Stimulated activated naive B cell treated with anti-CD40 and anti-IgM and Interleukin-4, amounts not matched to agents 10 μg/mL and 1 μg/mL and 100 μg/mL, for 72 hours (primary cell): Measurements from ENCODE around the gene DOCK1.

Experiments used
- ATAC-seq, 2 donors: fragments of 150-1000 bp; cut with Tn5 transposase; replicated peaks; 2 replicates each; pipeline ENCODE4 v1.10.0; 2021; ENCODE audit warnings: moderate library complexity in 1 of 2
- DNase-seq: peaks from one replicate; pipeline ENCODE4 v3.0.0; 2021
- H3K27ac Mint-ChIP-seq: one replicate; pipeline ENCODE4 v1.8.0; 2022; ENCODE audit warnings: mild to moderate bottlenecking, mixed read lengths
- H3K27me3 Mint-ChIP-seq, 2 donors: one replicate each; pipeline ENCODE4 v1.8.0; 2022; ENCODE audit warnings: mixed read lengths in 2 of 2
- H3K36me3 Mint-ChIP-seq, 2 donors: one replicate each; pipeline ENCODE4 v1.8.0; 2022; ENCODE audit warnings: mixed read lengths in 2 of 2, mild to moderate bottlenecking in 1 of 2
- H3K4me1 Mint-ChIP-seq, 2 donors: one replicate each; pipeline ENCODE4 v1.8.0; 2022; ENCODE audit warnings: mixed read lengths in 2 of 2, mild to moderate bottlenecking in 1 of 2
- H3K4me3 Mint-ChIP-seq, 2 donors: one replicate each; pipeline ENCODE4 v1.8.0; 2022; ENCODE audit warnings: mild to moderate bottlenecking in 2 of 2, mixed read lengths in 2 of 2, moderate library complexity in 1 of 2
- H3K9me3 Mint-ChIP-seq, 2 donors: one replicate each; pipeline ENCODE4 v1.8.0; 2022; ENCODE audit warnings: mixed read lengths in 2 of 2, mild to moderate bottlenecking in 1 of 2

The DOCK1 gene

DNA sequence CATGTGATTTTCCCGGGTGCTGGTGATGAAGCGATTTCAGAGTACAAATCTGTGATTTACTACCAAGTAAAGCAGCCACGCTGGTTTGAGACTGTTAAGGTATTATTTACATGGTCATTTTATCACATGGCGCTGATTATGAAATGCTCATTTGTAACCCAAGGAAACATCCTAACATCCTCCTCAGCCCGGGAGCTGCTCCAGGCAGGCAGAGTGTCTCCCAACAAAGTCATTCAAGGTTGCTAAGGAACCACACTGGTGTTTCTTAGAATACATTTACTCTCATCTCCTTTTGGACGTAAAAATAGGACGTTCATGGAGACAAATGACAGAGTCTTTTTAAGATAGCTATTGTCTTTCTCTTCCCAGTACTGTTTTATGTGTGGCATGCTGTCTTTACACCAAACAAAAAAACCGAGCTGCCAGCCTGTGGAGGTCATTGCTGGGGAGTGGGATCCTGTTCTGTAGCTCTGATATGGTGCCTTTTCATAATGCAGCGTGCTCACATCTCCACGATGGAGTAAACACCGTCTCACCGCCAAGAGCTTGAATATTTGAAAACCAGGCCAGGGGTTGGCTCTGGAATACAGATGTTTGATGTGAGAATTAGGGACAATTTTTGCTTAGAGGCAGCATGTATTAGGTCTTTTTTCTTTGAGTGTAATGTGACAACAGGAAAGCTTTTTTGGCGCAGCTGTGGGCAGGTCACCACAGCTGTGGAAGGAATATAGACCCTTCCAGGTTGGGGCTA is 119.6 kb downstream of the DOCK1 start:
- no peak overlapping the region for H3K4me3 Mint-ChIP-seq
- no peak overlapping the region for H3K27ac Mint-ChIP-seq
- H3K9me3 Mint-ChIP-seq = no peaks in the 10 kb centered on the region
- DNase-seq (no peak), ATAC-seq (no peak)
- no peaks in the 10 kb centered on the region for H3K4me1 Mint-ChIP-seq
- H3K36me3 Mint-ChIP-seq = no peaks in the 10 kb centered on the region
- no peaks in the 10 kb centered on the region for H3K27me3 Mint-ChIP-seq

DNA sequence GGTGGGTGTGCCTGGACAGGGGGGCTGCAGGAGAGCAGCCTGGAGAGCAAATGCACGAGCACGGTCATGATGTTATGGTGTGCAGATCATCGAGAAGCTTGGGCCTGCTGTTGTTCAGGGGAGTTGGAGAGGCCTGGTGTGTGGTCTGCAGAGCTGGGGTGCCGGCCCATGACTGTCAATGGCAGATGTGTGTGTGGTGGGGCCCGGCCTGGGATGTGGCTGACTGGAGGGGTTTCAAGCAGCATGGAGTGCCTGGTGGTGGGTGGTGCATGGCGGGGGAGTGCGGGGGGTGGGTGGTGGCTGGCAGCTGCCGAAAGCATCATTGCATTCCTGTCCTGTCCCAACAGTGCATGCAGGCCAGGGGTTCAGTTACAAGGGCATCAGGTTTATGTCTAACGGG is 122.6 kb downstream of the DOCK1 start:
- Mint-ChIP-seq H3K27ac (no peak overlapping the region), H3K9me3 (no peaks in the 10 kb centered on the region), H3K4me1 (no peaks in the 10 kb centered on the region), H3K4me3 (no peak overlapping the region), H3K36me3 (no peaks in the 10 kb centered on the region), H3K27me3 (no peaks in the 10 kb centered on the region)
- ATAC-seq (no peak), DNase-seq (no peak)

DNA sequence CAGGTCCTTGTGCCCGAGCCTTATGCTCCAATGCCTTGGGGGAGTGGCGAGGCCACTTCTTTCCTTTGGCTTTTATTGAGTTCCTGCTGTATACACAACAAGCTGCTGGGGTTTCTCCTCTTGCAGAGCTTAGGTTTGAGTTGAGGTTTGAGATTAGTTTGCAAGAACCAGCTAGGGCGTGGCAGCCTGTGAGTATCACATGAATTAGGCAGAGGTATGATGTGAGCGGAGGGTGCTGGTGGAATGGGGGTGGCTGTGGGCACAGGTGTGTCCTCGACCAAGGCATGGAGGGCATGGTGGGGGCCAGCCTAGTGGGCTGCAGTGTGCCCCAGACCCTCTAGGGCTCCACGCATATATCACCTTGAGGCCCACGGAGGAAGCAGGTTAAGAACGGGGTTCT is 123.3 kb downstream of the DOCK1 start:
- DNase-seq = no peak
- no peak for ATAC-seq
- Mint-ChIP-seq H3K4me1 (no peaks in the 10 kb centered on the region), H3K27me3 (no peaks in the 10 kb centered on the region), H3K27ac (no peak overlapping the region), H3K9me3 (no peaks in the 10 kb centered on the region), H3K4me3 (no peak overlapping the region), H3K36me3 (no peaks in the 10 kb centered on the region)

DNA sequence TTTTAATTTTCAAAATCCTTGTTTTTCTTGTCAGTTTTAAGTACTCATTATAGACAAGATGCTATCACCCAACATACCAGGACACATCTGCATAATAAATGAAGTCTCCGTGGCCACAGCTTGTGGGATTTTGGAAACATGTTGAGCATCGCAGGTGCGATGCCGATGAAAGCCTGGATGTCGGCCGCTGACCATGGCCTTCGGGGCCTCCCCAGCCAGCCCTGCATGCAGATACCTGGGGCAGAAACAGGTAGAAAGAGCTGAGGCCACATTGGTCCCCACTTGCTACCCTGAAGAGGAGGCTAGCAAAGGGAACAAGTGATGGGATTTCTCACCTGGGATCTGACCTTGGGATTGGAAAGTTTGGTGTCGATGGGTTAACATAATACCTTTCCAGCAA is 123.8 kb downstream of the DOCK1 start:
- Mint-ChIP-seq H3K9me3 (no peaks in the 10 kb centered on the region), H3K27ac (no peak overlapping the region), H3K27me3 (no peaks in the 10 kb centered on the region), H3K36me3 (no peaks in the 10 kb centered on the region), H3K4me3 (no peak overlapping the region), H3K4me1 (no peaks in the 10 kb centered on the region)
- DNase-seq = no peak
- no peak for ATAC-seq

DNA sequence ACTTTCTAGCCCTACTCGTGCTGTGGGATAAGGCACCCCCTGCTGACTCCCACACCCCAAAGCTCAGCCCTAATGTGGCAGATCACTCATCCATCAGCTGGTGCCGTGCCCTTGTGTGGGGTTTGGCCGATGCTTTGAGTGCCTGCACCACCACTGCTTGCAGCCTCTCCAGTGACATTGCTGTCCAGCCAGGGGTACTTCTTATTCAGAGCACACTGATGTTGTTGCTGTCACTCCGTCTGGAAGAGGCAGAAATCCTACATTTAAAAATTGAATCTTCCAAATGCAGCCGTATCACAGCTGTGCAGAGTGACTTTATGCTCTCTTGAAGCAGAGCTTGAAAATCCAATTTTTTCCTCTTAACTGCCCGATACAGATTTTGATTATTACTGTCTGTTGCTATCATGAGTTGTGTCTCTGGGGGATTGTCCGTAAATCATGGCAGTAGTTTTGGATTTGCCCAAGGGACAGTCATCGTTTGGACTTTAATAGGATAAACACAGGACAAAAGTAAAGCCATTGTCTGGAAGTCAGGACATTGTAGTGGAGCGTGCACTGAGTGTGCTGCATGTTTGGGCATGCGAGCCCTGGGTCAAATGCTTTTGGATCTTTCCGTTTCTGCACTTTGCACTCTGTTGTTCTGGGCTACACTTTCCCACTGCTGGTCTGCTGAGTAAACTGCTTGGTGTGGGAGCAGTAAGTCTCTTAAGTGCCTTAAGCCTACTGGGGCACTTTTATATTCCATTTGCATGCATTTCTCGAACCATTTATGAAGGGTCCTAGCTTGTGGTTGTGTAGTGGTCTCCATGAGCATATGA is 128.2 kb downstream of the DOCK1 start:
- Mint-ChIP-seq H3K27me3 (no peaks in the 10 kb centered on the region), H3K36me3 (no peaks in the 10 kb centered on the region)
- ATAC-seq = no peak

DNA sequence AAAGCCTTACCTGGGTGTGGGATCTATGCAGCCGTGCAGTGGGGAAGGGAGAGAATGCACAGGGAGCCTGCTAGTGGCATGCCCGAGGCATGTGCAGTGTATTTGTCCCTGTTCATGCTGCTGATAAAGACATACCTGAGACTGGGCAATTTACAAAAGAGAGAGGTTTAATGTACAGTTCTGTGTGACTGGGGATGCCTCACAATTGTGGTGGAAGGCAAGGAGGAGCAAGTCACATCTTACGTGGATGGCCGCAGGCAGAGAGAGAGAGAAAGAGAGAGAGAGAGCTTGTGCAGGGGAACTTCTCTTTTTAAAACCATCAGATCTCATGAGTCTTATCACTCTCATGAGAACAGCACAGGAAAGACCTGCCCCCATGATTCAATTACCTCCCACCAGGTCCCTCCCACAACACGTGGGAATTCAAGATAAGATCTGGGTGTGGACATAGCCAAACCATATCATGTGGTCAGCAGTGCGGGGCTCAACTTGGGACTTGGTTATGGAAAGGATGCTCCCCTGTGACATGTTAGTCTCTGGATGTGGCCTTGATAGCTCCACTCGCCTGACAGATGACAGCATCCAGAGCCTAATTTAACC is 128.9 kb downstream of the DOCK1 start:
- ATAC-seq = no peak
- no peaks in the 10 kb centered on the region for H3K9me3 Mint-ChIP-seq

More for the DNA sequence above, 128.2 kb downstream of the DOCK1 start:
- DNase-seq = no peak
- Mint-ChIP-seq H3K9me3 (no peaks in the 10 kb centered on the region), H3K4me3 (no peak overlapping the region), H3K27ac (no peak overlapping the region), H3K4me1 (no peaks in the 10 kb centered on the region)

DNA sequence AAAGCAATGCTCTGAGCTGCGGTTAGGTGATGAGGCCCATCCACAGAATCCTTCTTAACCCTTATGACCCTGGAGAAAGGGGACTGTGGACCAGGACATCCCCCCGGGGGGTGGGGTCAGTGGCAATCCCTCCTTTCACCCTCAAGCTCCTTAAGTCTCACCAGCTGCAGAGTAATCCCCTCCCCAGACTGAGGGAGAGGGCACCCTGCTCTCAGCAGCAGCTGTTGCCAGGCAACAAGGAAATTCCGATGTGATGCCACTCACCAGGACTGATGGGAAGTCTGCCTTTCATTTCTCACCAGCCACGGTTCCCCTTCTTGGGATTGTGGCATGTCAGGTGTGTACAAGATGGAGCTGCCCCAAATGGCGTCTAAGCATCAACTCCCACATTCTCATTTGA is 129.6 kb downstream of the DOCK1 start:
- ATAC-seq = no peak
- DNase-seq = no peak
- Mint-ChIP-seq H3K4me3 (no peak overlapping the region), H3K4me1 (no peaks in the 10 kb centered on the region), H3K27ac (no peak overlapping the region), H3K36me3 (no peaks in the 10 kb centered on the region), H3K27me3 (no peaks in the 10 kb centered on the region), H3K9me3 (no peaks in the 10 kb centered on the region)

More for the DNA sequence above, 128.9 kb downstream of the DOCK1 start:
- H3K36me3 Mint-ChIP-seq = no peaks in the 10 kb centered on the region
- no peaks in the 10 kb centered on the region for H3K27me3 Mint-ChIP-seq
- DNase-seq = no peak
- no peak overlapping the region for H3K4me3 Mint-ChIP-seq
- H3K27ac Mint-ChIP-seq = no peak overlapping the region
- H3K4me1 Mint-ChIP-seq = no peaks in the 10 kb centered on the region

DNA sequence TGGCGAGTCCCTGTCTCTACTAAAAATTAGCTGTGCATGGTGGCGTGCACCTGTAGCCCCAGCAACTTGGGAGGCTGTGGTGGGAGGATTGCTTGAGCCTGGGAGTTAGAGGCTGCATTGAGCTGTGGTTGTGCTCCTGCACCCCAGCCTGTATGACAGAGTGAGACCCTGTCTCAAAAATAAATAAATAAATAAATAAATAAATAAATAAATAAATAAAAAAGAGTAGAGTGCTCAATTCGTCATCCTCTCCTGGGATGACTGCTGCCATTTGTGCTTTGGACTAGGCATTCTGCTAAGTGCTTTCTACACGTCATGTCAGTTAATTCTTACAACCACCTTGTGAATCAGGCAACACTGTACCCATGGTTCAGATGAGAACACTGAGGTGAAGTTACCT is 130.6 kb downstream of the DOCK1 start:
- Mint-ChIP-seq H3K27me3 (no peaks in the 10 kb centered on the region), H3K4me3 (no peak overlapping the region), H3K27ac (no peak overlapping the region), H3K36me3 (no peaks in the 10 kb centered on the region), H3K9me3 (no peaks in the 10 kb centered on the region), H3K4me1 (no peaks in the 10 kb centered on the region)
- ATAC-seq (no peak), DNase-seq (no peak)

DNA sequence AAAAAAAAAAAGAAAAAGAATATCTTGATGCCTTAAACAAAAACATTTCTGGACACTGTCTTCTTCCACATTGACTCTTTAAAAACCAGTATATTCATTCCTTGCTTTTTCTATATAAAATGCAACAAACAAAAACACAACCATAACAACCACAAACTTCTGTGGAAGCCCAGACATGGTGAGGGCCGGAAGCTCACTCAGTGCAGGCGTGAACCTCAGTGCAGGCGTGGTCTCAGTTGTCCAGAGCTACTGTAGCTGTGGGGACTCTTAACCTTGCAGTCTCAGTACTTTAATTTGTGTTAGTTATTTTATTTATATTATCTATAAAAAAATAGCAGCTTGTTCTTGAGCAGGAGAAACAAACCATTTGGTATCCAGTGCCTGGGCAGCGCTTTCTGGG is 131.8 kb downstream of the DOCK1 start:
- no peaks in the 10 kb centered on the region for H3K4me1 Mint-ChIP-seq
- DNase-seq = no peak
- H3K27ac Mint-ChIP-seq = no peak overlapping the region
- H3K9me3 Mint-ChIP-seq = no peaks in the 10 kb centered on the region
- H3K27me3 Mint-ChIP-seq = no peaks in the 10 kb centered on the region
- H3K4me3 Mint-ChIP-seq = no peak overlapping the region
- ATAC-seq = no peak
- H3K36me3 Mint-ChIP-seq = no peaks in the 10 kb centered on the region

DNA sequence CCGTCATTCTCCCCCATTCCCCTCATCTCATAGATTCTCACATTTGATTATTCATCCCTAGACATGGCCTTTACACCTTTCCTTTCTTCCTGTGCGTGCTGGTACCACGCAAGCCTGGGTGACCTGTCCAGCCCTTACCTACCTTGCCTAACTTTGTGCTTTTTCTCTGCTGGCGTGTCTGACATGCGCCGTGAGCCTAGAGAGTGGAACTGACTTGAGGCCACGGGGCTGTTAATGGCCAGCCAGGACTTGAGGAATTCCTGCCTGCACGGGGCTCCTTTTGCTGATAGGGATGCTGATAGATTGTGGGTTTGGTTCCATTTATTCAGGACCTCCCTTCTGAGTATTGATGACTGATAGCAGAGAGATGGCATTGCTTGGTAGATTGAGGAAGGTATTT is 134.2 kb downstream of the DOCK1 start:
- Mint-ChIP-seq H3K4me3 (no peak overlapping the region), H3K27ac (no peak overlapping the region), H3K4me1 (no peaks in the 10 kb centered on the region), H3K27me3 (peaks cover 0 to 5% of the 10 kb centered on the region in 2 donors), H3K9me3 (no peaks in the 10 kb centered on the region), H3K36me3 (no peaks in the 10 kb centered on the region)
- DNase-seq = no peak
- ATAC-seq = no peak

DNA sequence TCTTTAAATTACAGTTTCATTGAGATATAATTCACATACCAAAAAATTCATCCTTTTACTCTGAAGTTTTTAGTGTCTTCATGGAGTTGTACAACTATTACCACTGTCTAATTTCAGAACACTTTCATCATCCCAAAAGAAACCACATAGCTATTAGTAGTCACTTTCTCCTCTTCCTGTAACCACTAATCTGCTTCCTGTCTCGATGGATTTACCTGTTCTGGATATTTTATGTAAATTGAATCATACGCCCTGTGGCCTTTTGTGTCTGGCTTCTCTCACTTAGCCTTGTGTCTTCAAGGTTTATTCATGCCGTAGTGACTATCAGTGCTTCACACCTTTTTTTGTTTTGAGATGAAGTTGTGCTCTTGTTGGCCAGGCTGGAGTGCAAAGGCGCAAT is 135.5 kb downstream of the DOCK1 start:
- Mint-ChIP-seq H3K4me3 (no peak overlapping the region), H3K27ac (no peak overlapping the region), H3K4me1 (no peaks in the 10 kb centered on the region), H3K36me3 (no peaks in the 10 kb centered on the region), H3K27me3 (peaks cover 0 to 5% of the 10 kb centered on the region in 2 donors), H3K9me3 (no peaks in the 10 kb centered on the region)
- ATAC-seq = no peak
- no peak for DNase-seq

DNA sequence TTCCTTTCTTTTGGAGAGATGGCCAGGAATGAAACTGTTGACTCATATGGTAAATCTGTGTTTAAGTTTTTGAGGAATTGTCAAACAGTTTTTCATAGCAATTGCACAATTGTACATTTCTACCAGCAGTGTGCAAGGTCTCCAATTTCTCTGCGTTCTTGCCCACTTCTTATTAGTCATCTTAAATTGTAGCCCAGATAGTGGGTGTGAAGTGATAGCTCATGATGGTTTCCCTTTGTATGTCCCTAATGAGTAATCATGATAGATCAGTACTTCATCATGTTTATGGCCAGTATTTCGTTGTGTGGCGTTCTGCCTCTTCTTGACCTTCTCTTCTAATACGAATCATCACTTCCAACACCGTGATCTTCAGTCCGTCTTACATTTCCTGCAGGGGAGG is 136.3 kb downstream of the DOCK1 start:
- H3K27ac Mint-ChIP-seq = no peak overlapping the region

DNA sequence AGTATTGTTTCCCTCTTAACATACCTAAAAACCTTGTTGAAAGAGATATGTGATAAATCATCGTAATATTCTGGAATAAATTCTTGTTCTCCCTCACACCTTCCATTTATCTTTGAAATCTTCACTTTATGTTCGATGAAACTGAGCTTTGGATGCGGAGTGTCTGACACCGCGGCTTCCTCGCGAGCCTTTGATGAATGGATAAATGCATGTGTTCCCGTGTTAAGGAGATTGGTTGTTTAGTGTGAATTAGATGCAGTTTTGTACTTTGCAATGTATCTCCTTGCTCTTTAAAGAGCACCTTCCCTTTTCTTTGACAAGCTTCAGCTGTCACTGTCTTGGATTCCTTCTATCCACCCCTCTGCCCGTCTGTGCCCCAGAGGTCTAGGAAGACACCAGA is 138.1 kb downstream of the DOCK1 start:
- no peak overlapping the region for H3K4me3 Mint-ChIP-seq
- H3K27me3 Mint-ChIP-seq = peaks cover 0 to 5% of the 10 kb centered on the region in 2 donors
- no peaks in the 10 kb centered on the region for H3K4me1 Mint-ChIP-seq
- H3K9me3 Mint-ChIP-seq = no peaks in the 10 kb centered on the region
- no peaks in the 10 kb centered on the region for H3K36me3 Mint-ChIP-seq
- no peak overlapping the region for H3K27ac Mint-ChIP-seq
- no peak for DNase-seq
- no peak for ATAC-seq

More for the DNA sequence above, 136.3 kb downstream of the DOCK1 start:
- no peak for ATAC-seq
- Mint-ChIP-seq H3K36me3 (no peaks in the 10 kb centered on the region), H3K4me3 (no peak overlapping the region), H3K4me1 (no peaks in the 10 kb centered on the region), H3K9me3 (no peaks in the 10 kb centered on the region), H3K27me3 (peaks cover 0 to 5% of the 10 kb centered on the region in 2 donors)
- DNase-seq = no peak

DNA sequence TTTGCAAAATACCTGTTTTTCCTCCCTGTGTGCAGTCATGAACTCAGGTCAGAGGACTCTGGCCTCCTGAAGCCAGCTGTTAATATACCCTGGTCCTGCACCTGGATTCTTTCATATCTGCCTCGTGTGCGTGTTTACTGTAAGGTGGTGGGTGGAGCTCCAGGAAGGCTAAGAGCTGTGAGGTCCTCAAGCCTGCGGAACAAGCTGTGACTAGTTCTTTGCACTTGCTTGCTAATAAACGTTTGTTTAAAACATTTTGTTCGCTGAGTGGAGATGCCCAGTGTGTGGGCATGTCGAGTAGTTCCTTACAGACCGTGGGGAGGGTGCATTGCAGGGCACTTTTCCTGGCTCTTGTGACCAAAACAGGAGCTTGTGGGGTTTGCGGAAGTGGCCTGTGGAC is 139.0 kb downstream of the DOCK1 start:
- H3K9me3 Mint-ChIP-seq = no peaks in the 10 kb centered on the region
- no peak overlapping the region for H3K4me3 Mint-ChIP-seq
- H3K27ac Mint-ChIP-seq = no peak overlapping the region
- H3K27me3 Mint-ChIP-seq = peaks cover 0 to 5% of the 10 kb centered on the region in 2 donors
- no peaks in the 10 kb centered on the region for H3K4me1 Mint-ChIP-seq
- DNase-seq (no peak), ATAC-seq (no peak)
- no peaks in the 10 kb centered on the region for H3K36me3 Mint-ChIP-seq
